IPS-18c (cell line): Measurements from ENCODE around the gene LRBA.

Experiments used
- H3K4me3 ChIP-seq: 2 replicates; pipeline ENCODE4 v1.7.0; 2013; ENCODE audit warnings: low read depth, mild to moderate bottlenecking, low read length, moderate library complexity; ENCODE audit not compliant: insufficient read depth
- H3K9me3 ChIP-seq: one replicate; pipeline ENCODE4 v1.6.1; 2013; ENCODE audit warnings: mild to moderate bottlenecking, low read length, moderate library complexity; ENCODE audit not compliant: control insufficient read depth, insufficient read depth

Gene LRBA

GRCh38 chr4:150302553-150302952 lies 712.5 kb downstream of the LRBA start:
- no peaks in the 10 kb centered on the region for H3K9me3 ChIP-seq
- no peak overlapping the region for H3K4me3 ChIP-seq

- Histone ChIP-seq H3K4me3 (no peak overlapping the region), H3K9me3 (no peaks in the 10 kb centered on the region)
Observed at GRCh38 chr4:150299816-150300215, 715.3 kb downstream of the LRBA start.

- no peak overlapping the region for H3K4me3 ChIP-seq
- H3K9me3 ChIP-seq, result no peaks in the 10 kb centered on the region
Observed at GRCh38 chr4:150297861-150298474, 717.1 kb downstream of the LRBA start.

GRCh38 chr4:150289881-150290280 lies 725.2 kb downstream of the LRBA start:
- Histone ChIP-seq H3K9me3 (no peaks in the 10 kb centered on the region), H3K4me3 (no peak overlapping the region)

- Histone ChIP-seq H3K9me3 (no peaks in the 10 kb centered on the region), H3K4me3 (no peak overlapping the region)
Observed at GRCh38 chr4:150289198-150289597, 725.9 kb downstream of the LRBA start.

GRCh38 chr4:150286656-150287055 lies 728.4 kb downstream of the LRBA start:
- H3K9me3 ChIP-seq, result no peaks in the 10 kb centered on the region
- no peak overlapping the region for H3K4me3 ChIP-seq

- H3K4me3 ChIP-seq, result no peak overlapping the region
- H3K9me3 ChIP-seq, result no peaks in the 10 kb centered on the region
Observed at GRCh38 chr4:150283689-150284088, 731.4 kb downstream of the LRBA start.

- Histone ChIP-seq H3K9me3 (no peaks in the 10 kb centered on the region), H3K4me3 (no peak overlapping the region)
Observed at GRCh38 chr4:150280975-150281374, 734.1 kb downstream of the LRBA start.

GRCh38 chr4:150280081-150280895 lies 734.8 kb downstream of the LRBA start:
- Histone ChIP-seq H3K4me3 (no peak overlapping the region), H3K9me3 (no peaks in the 10 kb centered on the region)

- no peak overlapping the region for H3K4me3 ChIP-seq
Observed at GRCh38 chr4:150278206-150278605, 736.9 kb downstream of the LRBA start.

GRCh38 chr4:150268444-150268843 lies 746.6 kb downstream of the LRBA start:
- H3K4me3 ChIP-seq, result no peak overlapping the region
- H3K9me3 ChIP-seq, result no peaks in the 10 kb centered on the region

More at GRCh38 chr4:150278206-150278605, 736.9 kb downstream of the LRBA start:
- H3K9me3 ChIP-seq, result no peaks in the 10 kb centered on the region

- no peaks in the 10 kb centered on the region for H3K9me3 ChIP-seq
- H3K4me3 ChIP-seq, result no peak overlapping the region
Observed at GRCh38 chr4:150265806-150266205, 749.3 kb downstream of the LRBA start.

- Histone ChIP-seq H3K4me3 (no peak overlapping the region), H3K9me3 (no peaks in the 10 kb centered on the region)
Observed at GRCh38 chr4:150264595-150265161, 750.4 kb downstream of the LRBA start.

GRCh38 chr4:150262611-150263010 lies 752.5 kb downstream of the LRBA start:
- no peak overlapping the region for H3K4me3 ChIP-seq

GRCh38 chr4:150261571-150261970 lies 753.5 kb downstream of the LRBA start:
- H3K4me3 ChIP-seq, result no peak overlapping the region
- no peaks in the 10 kb centered on the region for H3K9me3 ChIP-seq

More at GRCh38 chr4:150262611-150263010, 752.5 kb downstream of the LRBA start:
- H3K9me3 ChIP-seq, result no peaks in the 10 kb centered on the region

- Histone ChIP-seq H3K4me3 (no peak overlapping the region), H3K9me3 (no peaks in the 10 kb centered on the region)
Observed at GRCh38 chr4:150259861-150260567, 755.1 kb downstream of the LRBA start.

- H3K9me3 ChIP-seq, result no peaks in the 10 kb centered on the region
Observed at GRCh38 chr4:150258569-150258968, 756.5 kb downstream of the LRBA start.

More at GRCh38 chr4:150258569-150258968, 756.5 kb downstream of the LRBA start:
- H3K4me3 ChIP-seq, result no peak overlapping the region
